HG02973 (cell line): ENCODE measurements around the gene ACP6.
A peak's percentile ranks its signal among the peaks of the same experiment; 100 is the strongest.
"Not testable (repeated sequence)": the region's sequence is repeated elsewhere in the genome, so short reads cannot be mapped to it uniquely, and the experiment has no call there.

Experiments
- ATAC-seq: cut with Tn5 transposase; IDR thresholded peaks from one replicate; pipeline ENCODE4 v1.9.1; 2021; ENCODE audit warnings: moderate library complexity; ENCODE audit not compliant: unreplicated experiment

Gene ACP6

GRCh38 chr1:147624529-147624928 is 45.8 kb downstream of the ACP6 start:
- ATAC-seq = no peak

GRCh38 chr1:147624011-147624410 is 46.3 kb downstream of the ACP6 start:
- no peak for ATAC-seq

GRCh38 chr1:147622731-147623130 is 47.6 kb downstream of the ACP6 start:
- no peak for ATAC-seq

GRCh38 chr1:147620543-147620942 is 49.8 kb downstream of the ACP6 start:
- ATAC-seq = no peak

GRCh38 chr1:147619741-147620140 is 50.6 kb downstream of the ACP6 start:
- ATAC-seq = no peak

GRCh38 chr1:147618771-147619170 is 51.6 kb downstream of the ACP6 start:
- ATAC-seq = no peak

GRCh38 chr1:147618077-147618569 is 52.2 kb downstream of the ACP6 start:
- ATAC-seq = no peak

GRCh38 chr1:147614966-147615365 is 55.4 kb downstream of the ACP6 start:
- ATAC-seq = not testable (repeated sequence)

GRCh38 chr1:147613506-147613905 is 56.8 kb downstream of the ACP6 start:
- ATAC-seq = no peak

GRCh38 chr1:147612366-147612765 is 58.0 kb downstream of the ACP6 start:
- no peak for ATAC-seq

- ATAC-seq = no peak
Observed at GRCh38 chr1:147611586-147611985, 58.7 kb downstream of the ACP6 start.

GRCh38 chr1:147611021-147611426 is 59.3 kb downstream of the ACP6 start:
- peak; percentile 67 for ATAC-seq

GRCh38 chr1:147609358-147609757 is 61.0 kb downstream of the ACP6 start:
- ATAC-seq = no peak

GRCh38 chr1:147608596-147608995 is 61.7 kb downstream of the ACP6 start:
- no peak for ATAC-seq

- no peak for ATAC-seq
Observed at GRCh38 chr1:147605591-147605990, 64.7 kb downstream of the ACP6 start.

- ATAC-seq = no peak
Observed at GRCh38 chr1:147603986-147604385, 66.3 kb downstream of the ACP6 start.

GRCh38 chr1:147600119-147601111 is 69.9 kb downstream of the ACP6 start:
- no peak for ATAC-seq

- peak; percentile 78 for ATAC-seq
Observed at GRCh38 chr1:147599362-147600118, 70.8 kb downstream of the ACP6 start.

GRCh38 chr1:147598621-147599361 is 71.5 kb downstream of the ACP6 start:
- ATAC-seq = peak; percentile 4

GRCh38 chr1:147597010-147597409 is 73.3 kb downstream of the ACP6 start:
- ATAC-seq = no peak
